GM12801 (cell line): ENCODE results near the gene VASN.

Experiments used
- CTCF ChIP-seq: IDR thresholded peaks from one replicate; pipeline ENCODE4 v1.5.1; 2011; ENCODE audit warnings: control low read depth; ENCODE audit not compliant: insufficient read length; ENCODE audit errors: extremely low read depth

The VASN gene

GRCh38 chr16:4404967-4405696 lies 33.5 kb downstream of the VASN start:
- no peak for TF ChIP-seq CTCF

GRCh38 chr16:4407543-4408322 lies 36.1 kb downstream of the VASN start:
- TF ChIP-seq CTCF: no peak

- no peak for TF ChIP-seq CTCF
Observed at GRCh38 chr16:4408323-4408690, 36.7 kb downstream of the VASN start.

- TF ChIP-seq CTCF: no peak
Observed at GRCh38 chr16:4409081-4409932, 37.7 kb downstream of the VASN start.

- no peak for TF ChIP-seq CTCF
Observed at GRCh38 chr16:4410335-4411075, 38.9 kb downstream of the VASN start.

- no peak for TF ChIP-seq CTCF
Observed at GRCh38 chr16:4411684-4412083, 40.0 kb downstream of the VASN start.
